Upper lobe of left lung (tissue), 6 donors: ENCODE data around the gene CYP2W1. TPM values are rescaled to one million over a fixed set of nuclear protein-coding genes. Genes with fewer than 3 reads are reported as not detected.

Experiments
- ATAC-seq, 2 donors: fragments of 200-7000 bp; cut with Tn5 transposase; one replicate each; pipeline ENCODE4 v1.9.1; 2022; ENCODE audit warnings: mild to moderate bottlenecking in 2 of 2, moderate library complexity in 2 of 2; ENCODE audit not compliant: low FRiP score in 2 of 2
- DNase-seq, 2 donors: peaks; one replicate each; pipeline ENCODE4 v3.0.0-alpha.2; 2019 to 2020
- H3K27ac ChIP-seq, 4 donors: fragments of 200-600 bp; sonication (generic); one replicate each; pipeline ENCODE4 v1.5.1; 2016 to 2019
- H3K27me3 ChIP-seq, 4 donors: fragments of 200-600 bp; sonication (generic); one replicate each; pipeline ENCODE4 v1.5.1; 2017 to 2019
- H3K36me3 ChIP-seq, 4 donors: fragments of 200-600 bp; sonication (generic); one replicate each; pipeline ENCODE4 v1.5.1; 2016 to 2019
- H3K4me1 ChIP-seq, 4 donors: fragments of 200-600 bp; sonication (generic); one replicate each; pipeline ENCODE4 v1.5.1; 2018 to 2019
- H3K4me3 ChIP-seq, 4 donors: fragments of 200-600 bp; sonication (generic); one replicate each; pipeline ENCODE4 v1.5.1; 2017 to 2019; ENCODE audit warnings: mild to moderate bottlenecking in 2 of 4, moderate library complexity in 1 of 4
- H3K9me3 ChIP-seq, 4 donors: fragments of 200-600 bp; sonication (generic); one replicate each; pipeline ENCODE4 v1.5.1; 2018 to 2019
- EP300 ChIP-seq, 4 donors: sonication (generic); formaldehyde crosslinking; IDR thresholded peaks; one replicate each; pipeline ENCODE4 v1.5.1; 2017; ENCODE audit warnings: antibody characterized with exemption in 4 of 4, control low read depth in 2 of 4
- POLR2A ChIP-seq, 4 donors: fragments of 450-650 bp; IDR thresholded peaks; one replicate each; pipeline ENCODE4 v1.5.1; 2016 to 2017; ENCODE audit warnings: antibody characterized with exemption in 4 of 4, mild to moderate bottlenecking in 2 of 4
- POLR2AphosphoS5 ChIP-seq, 2 donors: sonication (generic); formaldehyde crosslinking; IDR thresholded peaks; one replicate each; pipeline ENCODE4 v1.5.1; 2017; ENCODE audit warnings: antibody characterized with exemption in 2 of 2
- WGBS, 2 donors: methylation state at CpG; one replicate each; pipeline ENCODE4 v1.1.5; 2017 to 2018; 5-methylcytosine and 5-hydroxymethylcytosine counted together
- total RNA-seq, 6 donors: library from RNA; depleted of rRNA in 4 of 6; stranded (reverse); fragments of >200 nt in 4 of 6; gene quantifications; one replicate each; pipeline versions ENCODE4 v1.1.0 to v1.2.1, GENCODE V29; 2016 to 2021
- TF ChIP-seq, protein P1 (sequence below), 6 experiments: fragments of 450-650 bp in 4 of 6; fragments of 200-600 bp in 2 of 6; sonication (generic) in 2 of 6; IDR thresholded peaks; one replicate each; pipeline ENCODE4 v1.5.1; 2016 to 2019; ENCODE audit warnings: antibody characterized with exemption in 6 of 6
- donor health status: DM: no; HTN: no; CAD: no; lungs with moderate emphysema.
- donor health status: DM: no; HTN: yes; CAD: no; lungs with severe emphysema.

Gene CYP2W1
- total RNA-seq, 6 donors from 2014 or later: not detected

DNA sequence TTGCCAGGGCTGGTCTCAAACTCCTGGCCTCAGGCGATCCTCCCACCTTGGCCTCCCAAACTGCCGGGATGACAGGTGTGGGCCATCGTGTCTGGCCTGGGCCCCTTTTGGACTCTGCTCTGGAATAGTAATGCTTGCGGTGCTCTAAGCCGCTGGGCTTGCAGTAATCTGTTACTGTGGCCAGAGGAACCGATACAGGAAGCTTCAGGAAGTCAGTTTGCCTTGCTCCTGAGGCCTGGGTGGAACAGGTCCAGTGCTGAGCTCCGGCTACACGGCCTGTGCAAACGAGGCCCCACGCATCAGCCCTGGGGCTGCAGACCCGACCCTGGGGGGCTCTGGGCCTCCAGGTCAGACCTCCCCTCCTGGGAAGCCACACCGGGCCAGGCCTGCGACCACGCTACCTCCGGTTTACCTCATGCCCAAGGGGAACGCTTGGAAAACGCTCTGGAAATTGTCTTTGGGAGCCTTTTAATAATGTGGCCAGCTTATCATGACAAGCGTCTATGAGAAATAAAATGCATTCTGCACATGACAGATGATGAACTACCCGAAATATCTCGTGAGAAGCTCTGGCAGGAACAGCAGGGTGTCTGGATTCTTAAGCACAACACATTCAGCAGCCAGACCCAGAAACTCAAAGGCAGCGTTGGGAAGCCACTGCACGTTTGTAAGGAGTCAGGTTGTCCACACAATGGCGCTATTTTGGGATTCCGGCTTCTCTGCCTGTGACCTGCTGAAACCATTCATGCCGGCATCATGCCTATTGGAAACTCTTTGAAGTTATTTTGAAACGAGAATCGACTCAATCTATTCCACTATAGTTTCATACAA lies 18.4 kb upstream of the CYP2W1 start:
- 39 to 40% methylated on average over 13 to 24 of the region's 27 CpGs for WGBS, 2 donors
- H3K27me3 ChIP-seq: no peaks in the 10 kb centered on the region
- TF ChIP-seq POLR2AphosphoS5 (IDR thresholded peaks at IDR 0.05): peak in 1 of 2 donors; percentile 4
- TF ChIP-seq, protein P1, sequence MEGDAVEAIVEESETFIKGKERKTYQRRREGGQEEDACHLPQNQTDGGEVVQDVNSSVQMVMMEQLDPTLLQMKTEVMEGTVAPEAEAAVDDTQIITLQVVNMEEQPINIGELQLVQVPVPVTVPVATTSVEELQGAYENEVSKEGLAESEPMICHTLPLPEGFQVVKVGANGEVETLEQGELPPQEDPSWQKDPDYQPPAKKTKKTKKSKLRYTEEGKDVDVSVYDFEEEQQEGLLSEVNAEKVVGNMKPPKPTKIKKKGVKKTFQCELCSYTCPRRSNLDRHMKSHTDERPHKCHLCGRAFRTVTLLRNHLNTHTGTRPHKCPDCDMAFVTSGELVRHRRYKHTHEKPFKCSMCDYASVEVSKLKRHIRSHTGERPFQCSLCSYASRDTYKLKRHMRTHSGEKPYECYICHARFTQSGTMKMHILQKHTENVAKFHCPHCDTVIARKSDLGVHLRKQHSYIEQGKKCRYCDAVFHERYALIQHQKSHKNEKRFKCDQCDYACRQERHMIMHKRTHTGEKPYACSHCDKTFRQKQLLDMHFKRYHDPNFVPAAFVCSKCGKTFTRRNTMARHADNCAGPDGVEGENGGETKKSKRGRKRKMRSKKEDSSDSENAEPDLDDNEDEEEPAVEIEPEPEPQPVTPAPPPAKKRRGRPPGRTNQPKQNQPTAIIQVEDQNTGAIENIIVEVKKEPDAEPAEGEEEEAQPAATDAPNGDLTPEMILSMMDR (IDR thresholded peaks at IDR 0.05): no peak
- TF ChIP-seq POLR2A (IDR thresholded peaks at IDR 0.05): no peak
- peak overlapping the region; percentile 4 to 72 (median 62) for H3K27ac ChIP-seq
- DNase-seq (peak; percentile 40 to 73), ATAC-seq (peak in 1 of 2 donors; percentile 52)
- peaks cover 11 to 33% (median 30%) of the 10 kb centered on the region in 4 donors for H3K36me3 ChIP-seq
- H3K4me3 ChIP-seq: no peak overlapping the region
- peaks cover 26 to 39% (median 29%) of the 10 kb centered on the region in 4 donors for H3K4me1 ChIP-seq
- no peaks in the 10 kb centered on the region for H3K9me3 ChIP-seq

DNA sequence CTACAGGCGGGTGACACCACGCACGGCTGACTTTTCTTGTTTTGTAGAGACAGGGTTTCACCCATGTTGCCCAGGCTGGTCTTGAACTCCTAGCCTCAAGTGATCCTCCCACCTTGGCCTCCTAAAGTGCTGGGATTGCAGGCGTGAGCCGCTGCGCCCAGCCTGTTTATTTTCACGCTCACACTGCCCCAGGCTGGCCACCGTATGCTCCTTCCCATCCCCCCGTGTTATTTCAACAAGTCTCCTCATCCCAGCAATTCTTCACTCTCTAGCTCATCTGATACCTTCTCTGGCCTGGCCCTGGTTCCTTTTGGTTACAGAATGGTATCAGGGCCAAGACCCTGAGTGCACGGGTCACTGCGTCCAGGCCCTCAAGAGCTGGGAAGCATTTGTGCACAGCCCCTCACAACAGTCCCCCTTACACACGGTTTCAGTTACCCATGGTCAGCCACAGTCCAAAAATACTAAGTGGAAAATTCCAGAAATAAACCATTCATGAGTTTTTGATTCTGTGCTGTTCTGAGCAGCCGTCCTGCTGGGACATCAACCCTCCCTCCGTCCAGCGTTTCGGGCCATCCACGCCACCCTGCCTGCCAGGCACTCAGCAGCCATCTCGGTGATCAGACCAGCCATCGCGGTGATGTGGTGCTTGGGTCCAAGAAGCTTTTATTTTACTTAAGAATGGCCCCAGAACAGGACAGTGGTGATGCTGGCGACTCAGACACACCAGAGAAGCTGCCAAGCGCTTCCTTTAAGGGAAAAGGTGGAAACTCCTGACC lies 16.5 kb upstream of the CYP2W1 start:
- H3K36me3 ChIP-seq: peaks cover 11 to 52% (median 42%) of the 10 kb centered on the region in 4 donors
- H3K27me3 ChIP-seq: no peaks in the 10 kb centered on the region
- no peak for ATAC-seq
- TF ChIP-seq, protein P1 (IDR thresholded peaks at IDR 0.05): no peak
- no peak overlapping the region for H3K27ac ChIP-seq
- peaks cover 26 to 45% (median 30%) of the 10 kb centered on the region in 4 donors for H3K4me1 ChIP-seq
- H3K4me3 ChIP-seq: no peak overlapping the region
- DNase-seq: no peak
- H3K9me3 ChIP-seq: no peaks in the 10 kb centered on the region
- 87 to 92% methylated on average over 22 of the region's 22 CpGs for WGBS, 2 donors

DNA sequence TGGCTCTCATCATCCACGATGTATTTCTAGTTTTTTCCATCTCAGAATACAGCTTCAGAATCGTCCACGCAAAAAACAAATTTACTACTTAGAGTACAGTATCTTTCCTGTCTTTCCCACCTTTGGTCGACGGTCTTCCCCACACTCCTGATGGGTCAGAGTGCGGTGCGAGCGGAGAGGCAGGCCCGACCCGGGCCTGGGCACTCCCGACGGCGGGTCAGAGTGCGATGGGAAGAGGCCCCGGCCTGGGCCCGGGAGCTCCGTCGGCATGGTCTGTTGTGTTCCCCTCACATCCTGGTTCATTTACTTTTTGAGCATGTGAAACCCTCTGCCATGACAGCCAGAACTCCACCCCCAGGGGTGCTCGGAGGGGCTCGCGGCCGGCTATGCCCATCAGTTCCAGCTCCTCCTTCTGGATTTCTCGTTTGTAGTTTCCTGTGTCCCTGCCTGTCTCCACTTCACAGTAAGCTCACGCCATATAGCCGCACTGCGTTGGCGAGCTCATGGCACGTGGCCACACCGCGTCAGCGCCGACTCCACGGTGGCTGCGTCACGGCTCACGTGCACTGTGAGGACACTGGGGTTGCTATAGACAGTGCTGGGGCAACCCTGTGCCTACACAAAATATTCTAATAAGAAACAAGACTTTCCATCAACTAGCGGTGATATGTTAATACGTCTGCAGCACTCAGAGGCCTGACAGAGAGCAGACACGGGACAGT lies 15.5 kb upstream of the CYP2W1 start:
- no peaks in the 10 kb centered on the region for H3K9me3 ChIP-seq
- DNase-seq (peak in 1 of 2 donors; percentile 79), ATAC-seq (no peak)
- TF ChIP-seq EP300 (IDR thresholded peaks at IDR 0.05) (no peak), POLR2A (IDR thresholded peaks at IDR 0.05) (no peak), POLR2AphosphoS5 (IDR thresholded peaks at IDR 0.05) (no peak)
- TF ChIP-seq, protein P1 (IDR thresholded peaks at IDR 0.05): no peak
- no peaks in the 10 kb centered on the region for H3K27me3 ChIP-seq
- peaks cover 19 to 62% (median 50%) of the 10 kb centered on the region in 4 donors for H3K36me3 ChIP-seq
- WGBS, 2 donors: 95% methylated on average over 38 to 39 of the region's 39 CpGs
- H3K4me1 ChIP-seq: peaks cover 29 to 54% (median 33%) of the 10 kb centered on the region in 4 donors
- no peak overlapping the region for H3K4me3 ChIP-seq
- H3K27ac ChIP-seq: no peak overlapping the region

DNA sequence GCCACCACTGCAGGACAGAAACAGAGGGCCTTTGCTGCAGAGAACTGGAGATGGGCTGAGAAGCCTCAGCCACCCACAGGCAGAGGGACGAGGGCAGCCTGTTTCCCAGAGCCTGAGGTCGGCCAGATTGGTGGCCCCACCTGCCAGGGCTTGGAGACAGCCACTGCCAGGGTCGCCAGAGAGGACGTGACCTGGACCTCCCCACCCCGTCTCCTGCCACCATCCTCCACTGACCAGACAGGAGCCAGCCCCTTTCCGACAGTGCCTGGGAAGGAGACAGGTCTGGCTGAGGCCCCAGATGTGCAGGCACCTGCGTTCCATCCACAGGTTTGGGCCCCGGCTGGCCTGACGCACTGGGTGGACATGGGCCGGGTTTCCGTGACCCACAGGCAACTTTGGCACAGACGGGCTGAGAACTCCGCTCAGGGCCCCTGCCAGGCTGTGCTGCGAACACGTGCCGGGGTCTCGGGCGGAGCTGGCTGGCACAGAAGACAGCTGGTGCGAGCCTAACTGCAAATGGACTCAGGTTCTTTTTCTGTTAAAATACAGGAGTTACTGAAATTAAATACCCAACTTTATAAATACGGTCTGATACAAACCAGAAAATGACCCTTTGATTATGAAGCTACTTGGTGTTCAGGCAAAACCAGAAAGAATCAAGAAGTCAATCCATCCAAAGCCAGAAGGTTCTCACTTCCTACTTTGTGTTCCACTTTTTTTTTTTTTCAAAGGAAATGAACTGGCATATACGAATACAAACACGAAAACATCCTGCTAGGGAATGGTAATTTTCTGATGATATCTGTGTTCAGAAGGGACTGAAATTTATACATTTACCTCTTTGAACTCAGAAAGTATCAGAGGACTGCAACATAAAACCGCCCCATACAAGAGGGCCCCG lies 14.5 kb upstream of the CYP2W1 start:
- H3K9me3 ChIP-seq: no peaks in the 10 kb centered on the region
- H3K4me1 ChIP-seq: peaks cover 31 to 54% (median 36%) of the 10 kb centered on the region in 4 donors
- H3K27me3 ChIP-seq: no peaks in the 10 kb centered on the region
- H3K27ac ChIP-seq: no peak overlapping the region
- DNase-seq (peak in 1 of 2 donors; percentile 69), ATAC-seq (no peak)
- WGBS, 2 donors: 78 to 91% methylated on average over 9 to 24 of the region's 24 CpGs
- TF ChIP-seq POLR2AphosphoS5 (IDR thresholded peaks at IDR 0.05) (no peak), EP300 (IDR thresholded peaks at IDR 0.05) (no peak), POLR2A (IDR thresholded peaks at IDR 0.05) (no peak)
- TF ChIP-seq, protein P1 (IDR thresholded peaks at IDR 0.05): no peak
- no peak overlapping the region for H3K4me3 ChIP-seq
- H3K36me3 ChIP-seq: peaks cover 21 to 70% (median 57%) of the 10 kb centered on the region in 4 donors
